Naive thymus-derived CD8-positive, alpha-beta T cell (primary cell): Measurements from ENCODE around the gene INCENP. TPM values are rescaled to one million over a fixed set of nuclear protein-coding genes. Genes with fewer than 3 reads are reported as not detected.

ENCODE experiments used
- ATAC-seq, 2 donors: fragments of 150-1000 bp; cut with Tn5 transposase in 1 of 2; sonication (Bioruptor Pico), chemical (Tn5 transposase) in 1 of 2; 1 replicate in 1 of 2; 2 replicates in 1 of 2; pipeline ENCODE4 v1.10.0; 2021; ENCODE audit warnings: mild to moderate bottlenecking in 2 of 2, moderate library complexity in 2 of 2
- POLR2A ChIA-PET: fragments of 350-600 bp; sonication (Branson Sonifier 250); formaldehyde crosslinking; loops from one replicate; lab custom pipeline; 2021; ENCODE audit warnings: antibody characterized with exemption; lab: Charles Lee
- DNase-seq, 10 donors: peaks; one replicate each; pipeline versions ENCODE4 v3.0.0 to v3.0.0-alpha.2; 2020 to 2022
- H3K27ac Mint-ChIP-seq, 10 donors: one replicate each; pipeline ENCODE4 v1.8.0; 2020 to 2022; ENCODE audit warnings: mild to moderate bottlenecking in 10 of 10, mixed read lengths in 10 of 10, moderate library complexity in 4 of 10, inconsistent platforms in 1 of 10
- H3K27me3 Mint-ChIP-seq, 5 donors: one replicate each; pipeline ENCODE4 v1.8.0; 2021 to 2022; ENCODE audit warnings: mixed read lengths in 5 of 5
- H3K36me3 Mint-ChIP-seq, 3 donors: one replicate each; pipeline ENCODE4 v1.8.0; 2020 to 2022; ENCODE audit warnings: mixed read lengths in 3 of 3, mild to moderate bottlenecking in 2 of 3, inconsistent platforms in 1 of 3
- H3K4me1 Mint-ChIP-seq, 4 donors: one replicate each; pipeline ENCODE4 v1.8.0; 2021 to 2022; ENCODE audit warnings: mixed read lengths in 4 of 4
- H3K4me3 Mint-ChIP-seq, 10 donors: one replicate each; pipeline ENCODE4 v1.8.0; 2020 to 2022; ENCODE audit warnings: mild to moderate bottlenecking in 10 of 10, mixed read lengths in 10 of 10, moderate library complexity in 6 of 10, inconsistent platforms in 1 of 10
- H3K9me3 Mint-ChIP-seq, 9 donors: one replicate each; pipeline ENCODE4 v1.8.0; 2020 to 2022; ENCODE audit warnings: mixed read lengths in 9 of 9, mild to moderate bottlenecking in 3 of 9, inconsistent platforms in 1 of 9, moderate library complexity in 1 of 9
- polyA plus RNA-seq, 3 donors: library from polyadenylated mRNA; unstranded; fragments of 300-500 nt; fragmentation: Illumina TruSeq; gene quantifications; one replicate each; pipeline ENCODE4 v1.2.3, GENCODE V29; 2021
- total RNA-seq, 8 experiments: library from RNA in 2 of 8; stranded (reverse) in 2 of 8; gene quantifications; one replicate each; pipeline ENCODE4 v1.2.3 and lab custom pipeline; 2021 to 2026

The INCENP gene
- total and polyA plus RNA-seq, 5 experiments from 2014 or later: 0.73 to 28.2 (median 1.8) TPM

GRCh38 chr11:62105667-62106191 is 18.1 kb upstream of the INCENP start:
- no peaks in the 10 kb centered on the region for H3K9me3 Mint-ChIP-seq
- H3K4me3 Mint-ChIP-seq: peak overlapping the region; percentile 77 to 97 (median 86)
- H3K27me3 Mint-ChIP-seq: no peaks in the 10 kb centered on the region
- peaks cover 5 to 21% (median 15%) of the 10 kb centered on the region in 4 donors for H3K4me1 Mint-ChIP-seq
- POLR2A ChIA-PET: interaction anchor here (0.9 to 1.2 kb wide), 3 partner anchors 80 to 158 kb away, joined by 3 to 4 read pairs (median 3); no protein-coding TSS in a partner anchor
- H3K27ac Mint-ChIP-seq: peak overlapping the region; percentile 53 to 98 (median 90)
- no peak for DNase-seq
- H3K36me3 Mint-ChIP-seq: no peaks in the 10 kb centered on the region
- no peak for ATAC-seq

DNA sequence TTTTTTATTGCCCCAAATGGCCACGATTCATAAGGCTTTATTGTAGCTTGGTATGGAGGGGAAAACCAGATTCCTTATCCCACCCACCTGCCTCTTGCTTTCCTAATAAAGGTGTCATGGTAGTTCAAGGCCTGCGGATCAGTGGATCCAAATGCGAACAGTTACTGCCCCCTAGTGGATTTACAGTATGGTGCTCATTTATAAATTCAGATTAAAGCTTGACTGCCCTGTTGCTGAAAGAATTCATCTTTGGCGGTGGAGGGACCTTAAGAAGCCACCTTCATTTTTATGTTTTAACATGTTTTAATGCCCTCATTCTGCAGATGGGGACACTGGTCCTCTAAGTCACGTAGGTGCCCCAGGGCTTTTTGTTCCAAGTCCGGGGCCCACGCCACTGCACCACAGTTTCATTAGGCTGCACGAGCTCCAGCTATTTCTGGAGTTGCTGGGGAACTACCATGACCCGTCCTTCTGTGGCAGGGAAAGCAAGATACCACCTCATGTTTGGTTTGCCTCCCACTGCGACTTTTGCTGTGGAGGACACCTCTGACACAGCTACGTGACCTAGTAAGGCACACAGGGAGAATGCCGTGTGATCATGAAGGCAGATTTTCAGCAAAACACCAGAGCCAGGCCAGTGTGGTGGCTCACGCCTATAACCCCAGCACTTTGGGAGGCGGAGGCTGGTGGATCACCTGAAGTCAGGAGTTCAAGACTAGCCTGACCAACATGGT is 15.6 kb upstream of the INCENP start:
- peak in 8 of 10 donors; percentile 20 to 73 (median 46) for DNase-seq
- H3K4me3 Mint-ChIP-seq: peak overlapping the region in 2 of 10 donors; percentile 4 to 43
- peaks cover 7 to 22% (median 19%) of the 10 kb centered on the region in 4 donors for H3K4me1 Mint-ChIP-seq
- H3K36me3 Mint-ChIP-seq: no peaks in the 10 kb centered on the region
- no peaks in the 10 kb centered on the region for H3K27me3 Mint-ChIP-seq
- peak overlapping the region in 6 of 10 donors; percentile 43 to 79 (median 74) for H3K27ac Mint-ChIP-seq
- peak; percentile 52 to 61 for ATAC-seq
- POLR2A ChIA-PET: interaction anchor here (0.7 to 1.2 kb wide), 2 partner anchors 311 to 315 kb away, joined by 3 read pairs; partner anchors contain the start of genes FEN1 and TMEM258
- no peaks in the 10 kb centered on the region for H3K9me3 Mint-ChIP-seq

GRCh38 chr11:62108971-62109404 is 14.8 kb upstream of the INCENP start:
- POLR2A ChIA-PET: interaction anchor here (0.6 kb wide), 1 partner anchor 170 kb away, joined by 3 read pairs; no protein-coding TSS in a partner anchor

GRCh38 chr11:62115085-62115694 is 8.6 kb upstream of the INCENP start:
- H3K9me3 Mint-ChIP-seq: peaks cover 0 to 8% (median 0%) of the 10 kb centered on the region in 9 donors

More at GRCh38 chr11:62108971-62109404, 14.8 kb upstream of the INCENP start:
- ATAC-seq (no peak), DNase-seq (no peak)
- no peak overlapping the region for H3K4me3 Mint-ChIP-seq
- no peaks in the 10 kb centered on the region for H3K9me3 Mint-ChIP-seq
- H3K27ac Mint-ChIP-seq: no peak overlapping the region
- no peaks in the 10 kb centered on the region for H3K27me3 Mint-ChIP-seq
- no peaks in the 10 kb centered on the region for H3K36me3 Mint-ChIP-seq
- peaks cover 7 to 22% (median 19%) of the 10 kb centered on the region in 4 donors for H3K4me1 Mint-ChIP-seq

DNA sequence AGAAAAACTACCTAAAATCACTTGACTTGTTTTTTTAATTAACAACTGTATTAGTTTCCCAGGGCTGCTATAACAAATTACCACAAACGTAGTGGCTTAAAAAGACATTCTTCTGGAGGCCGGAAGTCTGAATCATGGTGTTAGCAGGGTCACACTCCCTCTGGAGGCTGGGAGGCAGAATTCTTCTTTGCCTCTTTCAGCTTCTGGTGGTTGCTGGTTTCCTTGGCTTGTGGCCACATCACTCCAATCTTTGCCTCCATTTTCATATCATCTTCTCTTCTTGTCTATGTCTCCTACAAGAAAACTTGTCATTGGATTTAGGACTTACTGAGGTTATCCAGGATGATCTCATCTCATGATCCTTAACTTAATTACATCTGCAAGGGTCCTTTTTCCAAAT is 7.4 kb upstream of the INCENP start:
- DNase-seq: no peak
- H3K27ac Mint-ChIP-seq: no peak overlapping the region
- peaks cover 1 to 6% (median 2%) of the 10 kb centered on the region in 4 donors for H3K4me1 Mint-ChIP-seq
- peaks cover 0 to 9% (median 3%) of the 10 kb centered on the region in 3 donors for H3K36me3 Mint-ChIP-seq
- no peak for ATAC-seq
- POLR2A ChIA-PET: no interaction called here
- H3K9me3 Mint-ChIP-seq: peaks cover 0 to 8% (median 0%) of the 10 kb centered on the region in 9 donors
- no peaks in the 10 kb centered on the region for H3K27me3 Mint-ChIP-seq
- H3K4me3 Mint-ChIP-seq: no peak overlapping the region

More at GRCh38 chr11:62115085-62115694, 8.6 kb upstream of the INCENP start:
- no peak for DNase-seq
- H3K36me3 Mint-ChIP-seq: peaks cover 0 to 9% (median 3%) of the 10 kb centered on the region in 3 donors
- H3K27me3 Mint-ChIP-seq: no peaks in the 10 kb centered on the region
- H3K4me1 Mint-ChIP-seq: peaks cover 1 to 6% (median 2%) of the 10 kb centered on the region in 4 donors
- POLR2A ChIA-PET: no interaction called here
- no peak for ATAC-seq
- H3K27ac Mint-ChIP-seq: no peak overlapping the region
- no peak overlapping the region for H3K4me3 Mint-ChIP-seq

DNA sequence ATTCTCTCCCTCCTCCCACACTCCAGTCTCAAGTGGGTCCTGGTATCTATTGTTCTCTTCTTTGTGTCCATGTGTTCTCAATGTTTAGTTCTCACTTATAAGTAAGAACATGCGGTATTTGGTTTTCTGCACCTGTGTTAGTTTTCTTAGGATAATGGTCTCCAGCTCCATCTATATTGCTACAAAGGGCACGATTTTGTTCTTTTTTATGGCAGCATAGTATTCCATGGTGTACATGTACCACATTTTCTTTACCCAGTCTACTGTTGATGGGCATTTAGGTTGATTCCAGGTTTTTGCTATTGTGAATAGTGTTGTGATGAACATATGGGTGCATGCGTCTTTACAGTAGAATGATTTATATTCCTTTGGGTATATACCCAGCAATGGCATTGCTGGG is 4.2 kb upstream of the INCENP start:
- ATAC-seq: no peak
- peak overlapping the region in 1 of 10 donors; percentile 16 for H3K27ac Mint-ChIP-seq
- POLR2A ChIA-PET: no interaction called here
- H3K4me3 Mint-ChIP-seq: no peak overlapping the region
- peaks cover 0 to 8% (median 0%) of the 10 kb centered on the region in 9 donors for H3K9me3 Mint-ChIP-seq
- no peak for DNase-seq
- peaks cover 2 to 10% (median 5%) of the 10 kb centered on the region in 4 donors for H3K4me1 Mint-ChIP-seq
- H3K36me3 Mint-ChIP-seq: peaks cover 0 to 9% (median 3%) of the 10 kb centered on the region in 3 donors
- H3K27me3 Mint-ChIP-seq: no peaks in the 10 kb centered on the region

DNA sequence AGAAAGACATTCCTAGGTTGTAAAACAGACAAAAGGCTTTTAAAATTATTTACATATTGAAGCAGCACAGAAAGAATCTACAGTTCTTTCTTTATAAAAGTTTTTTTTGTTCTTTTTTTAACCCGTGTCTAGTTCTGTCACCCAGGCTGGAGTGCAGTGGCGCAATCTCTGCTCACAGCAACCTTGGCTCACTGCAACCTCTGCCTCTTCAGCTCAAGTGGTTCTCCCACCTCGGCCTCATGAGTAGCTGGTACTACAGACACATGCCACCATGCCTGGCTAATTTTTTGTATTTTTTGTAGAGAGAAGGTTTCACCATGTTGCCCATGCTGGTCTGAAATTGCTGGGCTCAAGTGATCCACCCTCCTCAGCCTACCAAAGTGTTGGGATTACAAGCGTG is 3.8 kb upstream of the INCENP start:
- peaks cover 0 to 9% (median 3%) of the 10 kb centered on the region in 3 donors for H3K36me3 Mint-ChIP-seq
- H3K27me3 Mint-ChIP-seq: no peaks in the 10 kb centered on the region
- POLR2A ChIA-PET: no interaction called here
- ATAC-seq (no peak), DNase-seq (no peak)
- no peak overlapping the region for H3K27ac Mint-ChIP-seq
- peaks cover 6 to 14% (median 9%) of the 10 kb centered on the region in 4 donors for H3K4me1 Mint-ChIP-seq
- no peak overlapping the region for H3K4me3 Mint-ChIP-seq
- H3K9me3 Mint-ChIP-seq: peaks cover 0 to 8% (median 0%) of the 10 kb centered on the region in 9 donors

- POLR2A ChIA-PET: no interaction called here
- H3K27ac Mint-ChIP-seq: no peak overlapping the region
- no peak overlapping the region for H3K4me3 Mint-ChIP-seq
- H3K27me3 Mint-ChIP-seq: no peaks in the 10 kb centered on the region
- peaks cover 0 to 9% (median 3%) of the 10 kb centered on the region in 3 donors for H3K36me3 Mint-ChIP-seq
- no peak for DNase-seq
- no peak for ATAC-seq
- H3K4me1 Mint-ChIP-seq: peaks cover 8 to 18% (median 13%) of the 10 kb centered on the region in 4 donors
- peaks cover 0 to 8% (median 0%) of the 10 kb centered on the region in 9 donors for H3K9me3 Mint-ChIP-seq
These were observed 3.4 kb upstream of the INCENP start for GRCh38 chr11:62120431-62120830.

DNA sequence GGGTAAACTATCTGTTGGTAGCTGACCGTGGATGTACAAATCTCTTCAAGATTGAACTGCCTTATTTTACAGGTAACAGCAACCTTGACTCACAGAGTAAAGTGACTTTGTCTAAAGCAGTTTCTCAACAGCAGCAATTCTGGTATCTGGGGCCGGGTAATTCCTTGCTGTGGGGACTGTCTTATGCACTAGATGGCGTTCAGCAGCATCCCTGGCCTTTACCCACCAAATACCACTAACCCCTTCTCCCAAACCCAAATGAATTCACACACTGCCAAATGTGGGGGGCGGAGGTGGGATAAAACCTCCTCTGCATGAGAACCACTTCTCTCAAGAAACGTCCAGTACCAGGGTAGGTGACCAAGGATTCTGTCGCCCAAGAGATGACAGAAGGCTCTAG is 1.7 kb upstream of the INCENP start:
- DNase-seq: no peak
- peaks cover 11 to 28% (median 21%) of the 10 kb centered on the region in 4 donors for H3K4me1 Mint-ChIP-seq
- POLR2A ChIA-PET: interaction anchor here (1.3 kb wide), 1 partner anchor 9 kb away, joined by 4 read pairs; no protein-coding TSS in a partner anchor
- no peaks in the 10 kb centered on the region for H3K9me3 Mint-ChIP-seq
- peak overlapping the region in 1 of 10 donors; percentile 15 for H3K27ac Mint-ChIP-seq
- ATAC-seq: no peak
- no peak overlapping the region for H3K4me3 Mint-ChIP-seq
- no peaks in the 10 kb centered on the region for H3K27me3 Mint-ChIP-seq
- no peaks in the 10 kb centered on the region for H3K36me3 Mint-ChIP-seq

GRCh38 chr11:62124186-62125113 is 639 bp downstream of the INCENP start:
- DNase-seq (no peak), ATAC-seq (peak in 1 of 2 donors; percentile 4)
- Mint-ChIP-seq H3K4me3 (peak overlapping the region; percentile 89 to 96 (median 94)), H3K9me3 (no peaks in the 10 kb centered on the region), H3K36me3 (peaks cover 0 to 15% (median 0%) of the 10 kb centered on the region in 3 donors), H3K4me1 (peaks cover 13 to 31% (median 29%) of the 10 kb centered on the region in 4 donors), H3K27ac (peak overlapping the region; percentile 66 to 94 (median 92)), H3K27me3 (no peaks in the 10 kb centered on the region)
- POLR2A ChIA-PET: interaction anchor here (1.6 kb wide), 1 partner anchor 157 kb away, joined by 13 read pairs; the partner anchor contains the start of gene FTH1

- POLR2A ChIA-PET: no interaction called here
- ATAC-seq (no peak), DNase-seq (no peak)
- Mint-ChIP-seq H3K4me3 (peak overlapping the region; percentile 89 to 96 (median 94)), H3K36me3 (peaks cover 0 to 23% (median 4%) of the 10 kb centered on the region in 3 donors), H3K4me1 (peaks cover 13 to 31% (median 30%) of the 10 kb centered on the region in 4 donors), H3K27ac (peak overlapping the region in 3 of 10 donors; percentile 17 to 93 (median 67)), H3K27me3 (no peaks in the 10 kb centered on the region), H3K9me3 (no peaks in the 10 kb centered on the region)
These were observed 1.5 kb downstream of the INCENP start for GRCh38 chr11:62125316-62125715.
